8988T (cell line): ENCODE measurements around the gene LUZP2.

ENCODE experiments used
- DNase-seq: peaks from one replicate; pipeline ENCODE4 v3.0.0; 2011

Gene LUZP2

GRCh38 chr11:24496736-24497725 is at the start of gene LUZP2:
LUZP2 (plus strand) TSS chr11:24497053.
- DNase-seq, result peak; percentile 17

GRCh38 chr11:24453129-24453718 is 43.6 kb upstream of the LUZP2 start:
- no peak for DNase-seq

DNA sequence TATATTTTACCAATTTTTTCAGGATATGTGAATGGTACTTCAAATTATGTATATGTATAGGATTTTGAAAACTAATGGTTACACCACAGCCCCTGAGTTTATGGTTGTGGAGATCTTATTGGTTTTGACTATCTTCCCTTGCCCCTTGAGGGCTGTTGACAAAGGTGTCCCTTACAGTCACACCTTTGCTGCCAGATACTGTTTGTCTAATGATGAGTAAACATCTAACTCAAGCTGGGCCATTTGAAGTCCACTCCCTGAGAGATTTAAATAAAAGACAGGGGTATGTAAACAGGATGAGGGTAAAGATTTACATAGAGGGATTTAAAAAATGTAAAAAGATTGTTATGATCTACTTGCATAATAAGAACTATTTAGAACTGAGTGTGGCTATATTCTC is 38.9 kb upstream of the LUZP2 start:
- DNase-seq, result no peak

DNA sequence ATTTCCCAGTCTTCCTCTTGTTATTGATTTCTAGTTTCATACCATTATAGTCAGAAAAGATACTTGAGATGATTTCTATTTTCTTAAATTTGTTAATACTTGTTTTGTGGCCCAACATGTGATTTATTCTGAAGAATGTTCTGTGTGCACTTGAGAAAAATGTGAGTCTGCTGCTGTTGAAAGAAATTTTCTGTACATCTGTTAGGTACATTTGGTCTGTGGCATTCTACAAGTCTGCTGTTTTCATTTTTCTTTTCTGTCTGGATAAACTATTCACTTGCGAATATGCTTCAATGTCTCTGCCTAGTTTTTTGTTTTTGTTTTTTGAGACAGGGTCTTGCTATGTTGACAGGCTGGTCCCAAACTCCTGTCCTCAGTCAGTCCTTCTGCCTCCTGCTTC is 26.4 kb upstream of the LUZP2 start:
- no peak for DNase-seq

DNA sequence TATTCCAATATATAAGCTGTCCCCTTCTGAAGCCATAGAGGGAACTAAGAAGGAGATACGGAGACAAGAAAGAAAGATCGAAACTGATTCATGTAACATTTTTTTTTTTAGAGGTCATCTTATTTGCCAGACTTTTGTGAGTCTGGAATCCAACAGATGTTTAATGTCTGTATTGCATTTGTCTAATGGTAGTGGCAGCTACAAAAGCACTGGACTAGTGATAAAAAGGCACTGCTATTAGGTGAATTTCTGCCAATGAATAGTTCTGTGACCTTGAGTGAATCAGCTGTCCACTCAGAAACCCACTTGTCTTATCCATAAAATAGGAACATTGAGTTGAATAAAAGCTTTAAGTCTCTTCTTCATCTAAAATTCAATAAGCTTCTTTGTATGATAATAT is 25.8 kb upstream of the LUZP2 start:
- no peak for DNase-seq

GRCh38 chr11:24478718-24479117 is 18.1 kb upstream of the LUZP2 start:
- DNase-seq, result no peak

- no peak for DNase-seq
These were observed 7.4 kb upstream of the LUZP2 start for GRCh38 chr11:24489477-24489876.

DNA sequence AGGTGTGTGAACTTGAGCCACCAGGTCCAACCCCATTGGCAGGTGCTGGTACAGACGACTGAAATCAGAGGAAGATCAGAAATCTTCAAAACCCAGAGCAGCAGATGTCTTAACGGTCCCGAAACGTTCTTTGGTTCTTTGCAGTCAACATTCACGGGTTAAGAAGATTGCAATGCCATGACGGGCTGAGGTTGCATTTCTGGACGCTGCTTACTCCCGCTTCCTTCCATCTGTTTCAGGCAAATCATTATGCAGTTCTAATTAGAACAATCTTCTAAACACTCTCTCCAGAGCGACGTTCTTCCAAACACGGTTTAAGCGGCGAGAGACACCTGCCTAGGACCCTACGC is 492 bp upstream of the LUZP2 start:
- no peak for DNase-seq

GRCh38 chr11:24497831-24498230 is 978 bp downstream of the LUZP2 start:
- DNase-seq, result no peak

- no peak for DNase-seq
These were observed 5.6 kb downstream of the LUZP2 start for GRCh38 chr11:24502425-24502824.

- no peak for DNase-seq
These were observed 12.3 kb downstream of the LUZP2 start for GRCh38 chr11:24509114-24509513.

DNA sequence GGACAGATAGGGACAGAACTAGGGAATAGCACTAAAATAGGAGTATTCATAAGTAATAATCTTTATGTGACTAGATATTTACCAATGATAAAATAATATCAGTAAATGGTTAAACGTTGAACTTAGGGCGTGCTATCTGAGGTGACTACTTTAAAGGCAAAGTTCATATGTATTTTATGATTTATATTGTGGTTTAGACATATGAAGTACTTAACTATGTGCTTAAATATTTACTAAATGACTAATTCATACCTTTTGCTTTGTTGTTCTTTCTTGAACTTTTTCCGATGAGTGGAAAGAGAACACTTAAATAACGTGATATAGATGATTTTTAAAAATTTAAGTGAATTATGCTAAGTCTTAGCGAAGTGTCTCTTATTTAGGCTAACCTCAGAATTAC is 14.7 kb downstream of the LUZP2 start:
- no peak for DNase-seq

- no peak for DNase-seq
These were observed 16.8 kb downstream of the LUZP2 start for GRCh38 chr11:24513479-24514218.

GRCh38 chr11:24514219-24514594 is 17.4 kb downstream of the LUZP2 start:
- no peak for DNase-seq

DNA sequence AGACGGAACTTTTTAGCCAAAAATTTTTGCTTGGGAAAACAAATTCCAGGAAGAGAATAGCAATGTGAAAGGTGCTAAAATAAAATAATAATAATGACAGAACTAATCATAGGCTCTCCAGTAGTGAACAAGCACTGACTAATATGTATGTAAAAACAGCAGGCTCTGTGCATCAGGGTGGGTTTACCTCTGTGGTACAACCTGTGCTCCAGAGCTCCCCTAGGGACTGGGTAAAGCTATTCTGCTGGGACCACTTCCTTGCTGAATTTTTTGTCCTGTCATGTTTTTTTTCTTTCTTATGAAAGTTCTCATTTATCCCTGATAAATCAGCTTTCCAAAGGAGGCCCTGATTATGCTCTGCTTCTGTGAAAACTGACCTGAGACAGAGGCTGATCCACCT is 18.8 kb downstream of the LUZP2 start:
- DNase-seq, result no peak

- DNase-seq, result no peak
These were observed 19.8 kb downstream of the LUZP2 start for GRCh38 chr11:24516638-24517037.

- no peak for DNase-seq
These were observed 24.7 kb downstream of the LUZP2 start for GRCh38 chr11:24521601-24522000.

DNA sequence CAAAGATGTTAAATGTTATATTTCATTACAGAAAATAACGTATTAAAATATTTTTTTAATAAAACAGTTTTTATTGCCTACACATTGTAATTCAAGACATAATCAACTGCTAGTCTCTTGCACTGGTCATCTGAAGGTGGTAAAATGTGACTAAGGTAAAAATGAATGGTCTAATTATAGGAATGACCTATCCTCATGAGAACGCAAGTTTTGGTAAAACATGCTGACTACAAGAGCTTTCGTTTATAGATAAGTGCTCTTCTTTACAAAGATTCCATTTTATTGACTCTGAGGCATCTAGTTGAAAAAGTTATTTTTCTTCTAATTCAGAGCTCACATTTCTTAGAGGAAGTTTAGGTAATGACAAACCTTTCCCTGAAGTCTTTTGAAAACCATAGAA is 27.3 kb downstream of the LUZP2 start:
- DNase-seq, result no peak

DNA sequence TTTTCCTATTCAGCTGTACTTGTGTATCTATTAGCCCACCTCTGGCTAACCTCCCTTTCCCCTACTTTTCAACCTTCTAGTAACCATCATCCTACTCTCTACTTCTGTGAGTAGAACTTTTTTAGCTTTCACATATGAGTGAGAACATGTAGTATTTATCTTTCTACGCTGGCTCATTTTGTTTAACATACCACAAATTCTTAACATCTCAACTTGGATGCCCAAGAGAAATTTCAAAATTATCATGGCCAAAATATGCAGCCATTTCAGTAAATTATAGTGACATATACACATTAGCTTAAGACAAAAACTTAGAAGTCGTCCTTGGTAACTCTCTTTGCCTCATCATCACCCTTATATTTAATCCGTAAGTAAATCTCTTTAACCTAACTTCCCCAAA is 34.7 kb downstream of the LUZP2 start:
- DNase-seq, result no peak

DNA sequence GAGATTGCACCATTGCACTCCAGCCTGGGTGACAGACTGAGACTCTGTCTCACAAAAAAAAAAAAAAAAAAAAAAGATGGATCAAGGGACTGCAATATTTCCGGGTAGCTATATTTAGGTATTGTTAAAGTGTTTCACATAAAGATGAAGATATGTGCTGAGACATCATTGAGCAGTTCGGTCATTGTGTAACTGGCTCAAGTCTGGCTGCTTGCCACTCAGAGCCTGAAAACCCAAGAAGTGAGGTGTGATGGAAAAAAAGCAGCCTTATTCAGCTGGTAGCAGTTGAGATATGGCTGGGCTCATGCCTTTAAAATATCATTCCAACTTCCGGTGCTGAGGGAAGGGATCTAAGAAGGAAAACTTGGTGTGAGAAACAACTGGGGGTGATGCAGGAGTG is 46.9 kb downstream of the LUZP2 start:
- no peak for DNase-seq

- no peak for DNase-seq
These were observed 59.8 kb downstream of the LUZP2 start for GRCh38 chr11:24556693-24557092.

DNA sequence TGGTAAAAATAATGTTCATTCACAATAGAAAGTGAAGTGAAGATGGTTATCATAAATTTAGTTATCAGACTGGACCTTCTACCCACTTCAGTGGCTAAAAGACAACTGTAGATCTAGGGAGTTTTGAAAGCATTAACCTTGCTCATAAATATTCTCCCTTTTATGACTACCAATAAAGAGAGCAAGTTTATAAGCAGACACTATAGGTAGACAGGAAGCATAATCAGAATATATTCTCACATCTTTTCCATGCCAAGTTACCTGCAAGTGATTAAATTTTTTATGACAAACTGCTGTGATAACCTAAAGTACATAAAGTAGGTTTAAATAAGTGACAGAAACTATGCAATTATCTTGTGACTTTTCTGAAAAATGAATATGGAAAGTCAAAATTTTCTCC is 62.5 kb downstream of the LUZP2 start:
- no peak for DNase-seq

- no peak for DNase-seq
These were observed 63.5 kb downstream of the LUZP2 start for GRCh38 chr11:24560324-24560723.

DNA sequence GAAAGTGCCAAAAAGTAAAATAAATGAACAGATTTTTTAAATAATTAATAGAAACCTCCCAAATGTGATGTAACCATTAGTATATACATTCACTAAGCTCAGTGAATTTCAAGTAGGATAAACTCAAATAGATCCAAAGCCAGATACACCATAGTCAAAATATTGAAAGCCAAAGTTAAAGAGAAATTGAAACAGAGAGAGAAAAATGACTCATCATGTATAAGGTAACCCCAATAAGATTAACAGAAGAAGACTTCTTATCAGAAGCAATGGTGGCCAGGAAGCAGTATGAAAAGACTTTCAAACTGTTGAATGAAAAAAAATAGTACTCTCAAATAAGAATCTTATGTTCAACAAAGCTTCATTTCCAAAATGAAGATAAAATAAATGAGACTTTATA is 70.5 kb downstream of the LUZP2 start:
- no peak for DNase-seq
